SKM-1 (cell line): ENCODE measurements around the gene GIT2.
A peak's percentile ranks its signal among the peaks of the same experiment; 100 is the strongest.
"Not testable (repeated sequence)": the region's sequence is repeated elsewhere in the genome, so short reads cannot be mapped to it uniquely, and the experiment has no call there.

Source experiments
- DNase-seq: peaks from one replicate; lab custom pipeline; 2025; ENCODE audit not compliant: unreplicated experiment; lab: John Stamatoyannopoulos, UW

Gene GIT2

GRCh38 chr12:110006115-110006514 lies 9.9 kb upstream of the GIT2 start:
- DNase-seq, result no peak

DNA sequence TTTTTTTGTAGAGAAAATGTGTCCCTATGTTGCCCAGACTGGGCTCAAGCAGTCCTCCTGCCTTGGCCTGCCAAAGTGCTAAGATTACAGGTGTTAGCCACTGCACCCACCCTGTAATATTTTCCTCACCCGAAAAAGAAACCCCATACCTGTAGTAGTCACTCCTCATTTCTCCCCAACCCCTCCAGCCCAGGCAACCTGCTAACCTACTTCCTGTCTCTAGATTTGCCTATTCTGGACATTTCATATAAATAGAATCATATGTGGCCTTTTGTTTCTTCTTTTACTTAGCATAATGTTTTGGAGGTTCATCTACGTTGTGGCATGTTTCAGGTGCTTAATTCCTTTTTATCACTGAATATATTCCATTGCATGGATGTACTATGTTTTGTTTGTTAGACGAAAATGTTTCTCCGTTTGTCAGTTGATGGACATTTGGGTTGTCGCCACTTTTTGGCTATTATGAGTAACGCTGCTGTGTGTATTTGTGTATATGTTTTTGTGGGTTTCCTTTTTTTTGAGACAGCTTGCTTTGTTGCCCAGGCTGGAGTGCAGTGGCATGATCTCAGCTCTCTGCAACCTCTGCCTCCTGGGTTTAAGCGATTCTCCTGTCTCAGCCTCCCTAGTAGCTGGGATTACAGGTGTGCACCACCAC lies 9.3 kb upstream of the GIT2 start:
- DNase-seq, result no peak

DNA sequence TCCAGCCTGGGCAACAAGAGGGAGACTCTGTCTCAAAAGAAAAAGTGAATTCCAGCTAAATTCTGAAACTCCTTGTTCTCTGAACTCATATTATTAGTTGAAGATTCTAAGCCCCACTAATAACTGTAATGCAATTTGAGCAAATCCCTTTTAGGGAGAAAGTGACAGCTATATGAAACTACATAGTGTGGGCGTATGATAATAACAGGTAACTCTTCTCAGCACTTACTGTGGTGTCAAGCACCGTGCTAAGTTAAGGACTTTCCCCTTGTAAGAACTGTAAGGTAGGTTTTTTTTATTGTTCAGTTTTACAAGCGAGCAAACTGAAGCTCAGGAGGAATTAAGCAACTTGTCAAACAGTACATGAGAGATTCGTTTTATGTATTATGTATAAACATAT lies 8.4 kb upstream of the GIT2 start:
- no peak for DNase-seq

DNA sequence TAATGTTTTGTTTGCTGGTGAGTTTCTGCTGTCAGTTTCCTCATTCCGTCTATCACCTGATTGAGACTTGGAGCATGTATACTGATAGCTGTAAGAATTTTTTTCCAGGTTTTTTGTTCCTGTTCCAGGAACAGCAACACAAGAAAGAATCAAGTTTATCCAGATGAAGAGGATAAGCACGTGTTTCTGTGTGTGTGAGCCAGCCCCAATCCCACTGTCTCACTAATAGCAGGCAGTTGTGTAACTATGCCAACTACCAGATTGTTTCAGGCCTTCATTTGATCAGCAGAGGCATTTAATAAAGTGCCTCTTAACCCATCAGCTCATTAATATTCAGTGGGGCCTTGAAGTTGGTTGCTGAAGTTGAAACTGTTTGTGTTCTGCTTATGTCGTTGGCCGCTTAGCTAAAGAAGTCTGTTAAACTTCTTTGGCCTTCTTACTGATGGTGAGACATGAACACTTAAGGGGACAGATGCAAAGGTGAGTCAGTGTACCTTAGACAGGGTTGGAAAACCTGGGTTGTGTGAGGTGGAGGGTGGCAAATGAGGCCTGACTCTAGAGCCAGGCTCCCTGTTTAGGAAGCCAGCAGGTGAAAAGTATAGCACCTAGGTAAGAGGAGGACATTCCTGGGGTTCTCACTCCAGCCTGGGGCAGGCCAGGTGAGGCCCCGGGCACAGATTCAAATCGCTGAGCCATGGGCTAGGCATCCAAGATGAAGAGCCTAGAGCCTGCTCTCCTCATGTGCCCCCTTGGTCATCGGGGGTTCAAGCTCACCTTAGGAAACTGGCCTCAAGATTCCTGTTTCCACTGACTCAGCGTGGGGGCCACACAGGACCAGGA lies 6.7 kb upstream of the GIT2 start:
- no peak for DNase-seq

- DNase-seq, result no peak
These were observed 5.4 kb upstream of the GIT2 start for GRCh38 chr12:110001596-110001995.

- DNase-seq, result peak; percentile 1
These were observed 3.9 kb upstream of the GIT2 start for GRCh38 chr12:109999983-110000505.

DNA sequence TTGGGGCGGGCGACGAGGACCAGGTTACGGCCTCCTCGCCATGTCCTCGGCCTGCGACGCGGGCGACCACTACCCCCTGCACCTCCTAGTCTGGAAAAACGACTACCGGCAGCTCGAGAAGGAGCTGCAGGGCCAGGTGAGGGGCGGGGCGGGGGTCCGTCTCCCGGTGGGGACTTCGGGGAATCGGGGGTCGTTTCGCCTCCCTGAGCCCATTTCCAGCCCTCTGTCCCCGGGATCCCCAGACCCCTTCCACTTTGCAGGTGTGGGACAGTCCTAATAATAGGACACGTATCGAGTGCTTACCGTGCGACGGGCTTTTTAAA lies 3.4 kb upstream of the GIT2 start:
- DNase-seq, result no peak

DNA sequence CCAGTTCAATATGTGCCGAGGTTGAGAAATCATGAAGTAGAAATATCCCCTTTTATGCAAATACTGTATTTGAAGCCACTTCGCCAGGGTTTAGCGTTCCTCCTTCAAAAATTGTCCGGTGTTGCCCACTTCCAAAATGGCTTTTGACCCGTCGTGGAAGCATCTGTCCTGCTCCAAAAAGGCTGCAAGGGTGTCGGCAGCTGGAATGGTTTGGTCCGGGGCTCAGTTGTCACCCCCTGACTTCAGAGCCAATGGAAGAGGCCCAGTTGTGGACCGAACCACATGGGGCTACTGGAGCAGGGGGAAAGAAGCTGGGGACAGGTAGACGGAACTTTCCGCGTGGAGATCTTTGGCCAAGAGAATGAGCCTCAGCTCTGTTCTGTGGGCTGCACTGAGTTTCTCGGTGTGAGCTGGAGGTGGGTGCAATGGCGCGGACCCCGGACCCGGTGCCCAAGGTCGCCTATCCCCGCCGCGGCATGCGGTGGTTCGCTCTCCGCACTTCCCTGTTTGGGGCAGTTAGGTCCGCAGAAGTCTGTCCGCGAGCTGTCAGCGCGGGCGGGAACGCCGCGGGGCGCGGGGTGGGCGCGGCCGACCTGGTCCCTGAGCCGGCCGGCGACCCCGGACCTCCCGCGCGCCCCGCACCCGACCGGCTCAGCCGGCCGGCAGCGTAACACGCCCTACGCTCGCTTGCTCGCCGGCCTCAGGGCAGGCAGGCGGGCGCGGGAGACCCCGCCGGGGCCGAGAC lies 2.9 kb upstream of the GIT2 start, which contains the start of gene ANKRD13A:
TSS of gene ANKRD13A (plus strand) at position 527 of the 745 bp plus-strand sequence. CDS start 259 bp downstream, outside the sequence.
- DNase-seq, result peak; percentile 57

GRCh38 chr12:109998241-109998903 lies 2.2 kb upstream of the GIT2 start:
- no peak for DNase-seq

DNA sequence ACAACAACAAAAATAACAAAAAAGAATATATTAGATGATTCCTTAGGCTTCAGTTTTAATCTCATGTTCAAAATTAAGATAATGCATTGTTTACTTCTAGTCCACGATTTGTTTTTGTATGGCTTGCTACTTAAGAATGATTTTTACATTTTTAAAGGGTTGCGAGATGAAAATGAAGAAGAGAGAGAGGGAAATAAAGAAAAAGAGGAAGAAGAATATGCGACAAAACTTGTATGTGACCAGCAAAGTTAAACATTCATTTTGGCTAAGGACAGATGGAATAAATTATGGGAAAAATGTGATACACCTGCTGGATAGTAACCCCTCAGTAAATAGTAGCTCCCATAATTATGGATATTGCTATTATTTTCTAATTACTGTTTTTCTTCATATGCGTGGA lies 1.2 kb upstream of the GIT2 start:
- no peak for DNase-seq

- no peak for DNase-seq
These were observed 300 bp upstream of the GIT2 start for GRCh38 chr12:109996483-109996853.

GRCh38 chr12:109995361-109995685 lies 845 bp downstream of the GIT2 start:
- no peak for DNase-seq

- DNase-seq, result peak; percentile 3
These were observed 1.6 kb downstream of the GIT2 start for GRCh38 chr12:109994401-109995175.

DNA sequence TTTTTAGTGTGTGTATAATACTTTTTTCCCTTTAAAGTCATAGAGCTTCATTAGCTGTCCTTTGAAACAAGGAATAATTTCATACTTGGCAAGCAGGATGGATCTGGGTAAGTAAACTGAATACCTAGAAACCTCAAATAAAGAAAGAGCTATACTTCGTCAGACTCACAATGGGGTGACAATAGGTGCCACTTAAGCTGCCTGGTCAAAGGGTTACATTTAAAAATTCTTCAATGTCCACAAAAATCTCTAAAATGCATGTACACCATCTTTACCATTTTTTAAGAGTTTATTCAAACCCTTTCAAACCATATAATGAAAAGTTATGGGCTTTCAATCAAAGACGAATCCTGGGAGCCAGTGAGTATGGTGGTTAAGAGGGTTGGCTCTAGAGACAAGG lies 3.1 kb downstream of the GIT2 start:
- no peak for DNase-seq

- no peak for DNase-seq
These were observed 4.6 kb downstream of the GIT2 start for GRCh38 chr12:109991586-109991985.

GRCh38 chr12:109989380-109989779 lies 6.8 kb downstream of the GIT2 start:
- DNase-seq, result no peak

- DNase-seq, result no peak
These were observed 7.3 kb downstream of the GIT2 start for GRCh38 chr12:109988903-109989302.

DNA sequence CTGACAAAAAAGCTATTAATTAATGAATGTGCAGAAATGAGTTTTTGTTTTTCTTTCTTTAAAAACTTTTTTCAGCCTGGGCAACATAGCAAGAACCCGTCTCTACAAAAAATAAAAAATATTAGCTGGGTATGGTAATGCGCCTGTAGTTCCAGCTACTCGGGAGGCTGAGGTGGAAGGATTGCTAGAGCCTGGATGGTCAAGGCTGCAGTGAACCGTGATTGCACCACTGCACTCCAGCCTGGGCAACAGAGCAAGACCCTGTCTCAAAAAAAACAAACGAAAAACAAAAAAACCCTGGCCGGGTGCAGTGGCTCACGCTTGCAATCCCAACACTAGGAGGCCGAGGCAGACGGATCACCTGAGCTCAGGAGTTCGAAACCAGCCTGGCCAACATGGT lies 7.9 kb downstream of the GIT2 start:
- no peak for DNase-seq

DNA sequence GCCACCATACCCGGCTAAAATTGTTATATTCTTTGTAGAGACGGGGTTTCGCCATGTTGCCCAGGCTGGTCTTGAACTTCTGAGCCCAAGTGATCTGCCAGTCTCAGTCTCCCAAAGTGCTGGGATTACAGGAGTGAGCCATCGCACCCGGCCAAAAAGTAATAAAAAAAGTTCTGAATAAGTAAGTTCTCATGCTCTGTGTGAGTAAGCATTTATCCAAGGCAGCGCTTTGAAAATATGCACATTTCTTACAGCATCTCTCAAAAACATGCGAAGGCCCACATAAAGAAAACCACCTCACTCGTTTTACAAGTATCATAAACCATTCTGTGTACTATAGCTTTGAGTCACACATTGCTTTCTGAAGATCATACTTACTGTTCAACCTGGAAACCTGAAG lies 8.6 kb downstream of the GIT2 start:
- DNase-seq, result no peak

DNA sequence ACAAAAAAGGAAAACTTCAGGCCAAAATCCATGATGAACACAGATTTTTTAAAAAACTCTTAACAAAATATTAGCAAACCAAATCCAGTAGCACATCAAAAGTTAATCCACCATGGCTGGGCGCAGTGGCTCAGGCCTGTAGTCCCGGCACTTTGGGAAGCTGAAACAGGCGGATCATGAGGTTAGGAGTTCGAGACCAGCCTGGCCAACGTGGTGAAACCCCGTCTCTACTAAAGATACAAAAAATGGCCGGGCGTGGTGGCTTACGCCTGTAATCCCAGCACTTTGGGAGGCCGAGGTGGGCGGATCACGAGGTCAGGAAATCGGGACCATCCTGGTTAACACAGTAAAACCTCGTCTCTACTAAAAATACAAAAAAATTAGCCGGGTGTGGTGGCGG lies 9.9 kb downstream of the GIT2 start:
- not testable (repeated sequence) for DNase-seq
